Lower lobe of right lung (tissue), 2 donors: Measurements from ENCODE around the gene POP7. TPM values are rescaled to one million over a fixed set of nuclear protein-coding genes. Genes with fewer than 3 reads are reported as not detected.
A peak's percentile ranks its signal among the peaks of the same experiment; 100 is the strongest.

Experiments used
- ATAC-seq, 2 donors: fragments of 200-7000 bp; cut with Tn5 transposase; one replicate each; pipeline ENCODE4 v1.9.1; 2020 to 2022; ENCODE audit warnings: mild to moderate bottlenecking in 2 of 2, moderate library complexity in 2 of 2
- DNase-seq: peaks from one replicate; pipeline ENCODE4 v3.0.0-alpha.2; 2020
- H3K27ac ChIP-seq: fragments of 200-600 bp; one replicate; pipeline ENCODE4 v1.8.0; 2022
- H3K27me3 ChIP-seq: fragments of 200-600 bp; one replicate; pipeline ENCODE4 v1.8.0; 2022; ENCODE audit warnings: low read depth
- H3K36me3 ChIP-seq: fragments of 200-600 bp; one replicate; pipeline ENCODE4 v1.8.0; 2022; ENCODE audit warnings: mild to moderate bottlenecking
- H3K4me1 ChIP-seq: fragments of 200-600 bp; one replicate; pipeline ENCODE4 v1.8.0; 2022
- H3K4me3 ChIP-seq: fragments of 200-600 bp; one replicate; pipeline ENCODE4 v1.8.0; 2022; ENCODE audit warnings: mild to moderate bottlenecking
- H3K9me3 ChIP-seq: fragments of 200-600 bp; one replicate; pipeline ENCODE4 v1.8.0; 2022
- CTCF ChIP-seq: fragments of 200-600 bp; IDR thresholded peaks from one replicate; pipeline ENCODE4 v1.8.0; 2022; ENCODE audit warnings: antibody characterized with exemption, mild to moderate bottlenecking
- intact Hi-C: fragments of 100-400 bp; cut with DNase I; formaldehyde crosslinking; loops from one replicate; pipeline ENCODE4 v1.11.0; 2022
- total RNA-seq: library from RNA; stranded (reverse); fragmentation: NEBNext Ultra II Directional; extraction: Animal tissue kit (Norgen Biotek cat#: 25700); gene quantifications from one replicate; pipeline ENCODE4 v1.2.1, GENCODE V29; 2021
- donor health status: DM: no; HTN: yes; CAD: no; lungs with severe emphysema.

POP7 gene
- total RNA-seq, 1 donor from 2014 or later = 21.5 TPM

DNA sequence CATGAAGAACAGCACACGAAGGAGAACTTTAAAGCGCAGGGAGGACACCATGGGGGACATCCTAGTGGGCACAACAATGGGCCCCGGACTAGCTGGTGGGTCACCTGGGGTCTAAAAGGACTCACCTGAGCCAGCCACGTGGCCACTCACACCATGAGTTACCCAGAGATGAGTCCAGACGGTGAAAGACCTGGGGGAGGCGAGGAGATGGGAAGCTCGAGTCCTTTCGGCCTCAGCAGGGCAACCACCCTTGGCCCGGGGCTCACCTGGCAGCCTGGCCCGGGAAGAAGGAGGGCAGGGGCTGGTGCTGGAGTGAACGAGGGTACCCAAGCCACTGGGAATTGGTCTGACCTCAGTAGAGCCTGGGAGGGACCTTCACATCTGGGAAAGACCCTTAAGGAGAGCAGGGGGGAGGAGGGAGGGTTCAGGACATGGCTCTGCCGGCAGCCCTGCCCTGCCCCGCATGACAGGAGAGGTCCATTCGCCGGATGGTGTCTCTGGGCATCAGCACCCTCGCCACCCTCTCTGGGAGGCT, 17.5 kb upstream of the POP7 start:
- Histone ChIP-seq H3K36me3 (peaks cover 58% of the 10 kb centered on the region), H3K4me3 (no peak overlapping the region), H3K27ac (no peak overlapping the region), H3K27me3 (no peaks in the 10 kb centered on the region), H3K4me1 (peaks cover 32% of the 10 kb centered on the region), H3K9me3 (no peaks in the 10 kb centered on the region)
- intact Hi-C loops = no loop called here
- ATAC-seq (no peak), DNase-seq (no peak)
- no peak for TF ChIP-seq CTCF

DNA sequence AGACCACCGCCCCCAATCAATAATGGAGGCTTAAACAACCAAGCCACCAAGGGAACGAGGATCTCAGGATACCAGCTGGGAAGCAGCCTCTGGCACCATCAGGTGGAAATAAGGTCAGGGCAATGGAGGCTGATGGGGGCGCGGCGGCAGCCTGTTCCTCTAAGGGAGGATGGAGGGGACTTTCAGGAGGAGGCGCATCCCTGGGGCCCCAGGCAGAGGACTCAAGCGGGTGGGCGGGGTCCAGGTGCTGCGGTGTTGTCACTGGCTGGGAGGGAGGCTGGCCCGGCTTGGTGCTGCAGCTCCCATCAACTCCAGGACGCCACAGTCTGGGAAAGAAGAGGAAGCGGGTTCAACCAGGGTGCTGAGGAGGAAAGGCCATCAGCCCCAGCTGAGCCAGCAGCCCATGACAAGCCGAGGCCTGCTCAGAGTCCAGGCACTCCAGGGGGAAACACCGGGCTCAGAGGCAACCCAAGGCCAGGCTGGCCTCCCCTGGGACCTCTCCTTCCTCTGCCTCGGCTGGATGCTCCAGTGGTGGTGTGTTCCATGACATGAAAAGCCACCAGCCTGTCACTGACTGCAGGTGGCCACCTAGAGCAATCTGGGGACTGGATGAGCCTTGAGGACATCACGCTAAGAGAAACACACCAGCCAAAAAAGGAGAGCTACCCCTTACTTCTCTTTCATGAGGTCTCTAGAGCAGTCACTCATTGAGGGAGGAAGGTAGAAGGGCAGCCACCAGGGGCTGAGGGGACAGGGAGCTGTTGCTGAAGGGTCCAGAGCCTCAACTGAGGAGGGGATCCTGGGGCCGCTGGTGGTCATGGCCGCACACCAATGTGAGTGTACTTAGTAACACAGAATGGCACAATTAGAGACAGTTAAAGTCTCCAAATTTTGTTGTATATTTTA, 16.4 kb upstream of the POP7 start:
- TF ChIP-seq CTCF = no peak
- H3K9me3 ChIP-seq = no peaks in the 10 kb centered on the region
- no peak for ATAC-seq
- peaks cover 47% of the 10 kb centered on the region for H3K36me3 ChIP-seq
- peaks cover 32% of the 10 kb centered on the region for H3K4me1 ChIP-seq
- no peak overlapping the region for H3K4me3 ChIP-seq
- no peak for DNase-seq
- intact Hi-C loops = loop anchor here (10.0 kb wide), 1 partner anchor 125 kb away; no protein-coding TSS in a partner anchor
- no peak overlapping the region for H3K27ac ChIP-seq
- no peaks in the 10 kb centered on the region for H3K27me3 ChIP-seq

GRCh38 chr7:100691676-100692577, 14.0 kb upstream of the POP7 start:
- no peaks in the 10 kb centered on the region for H3K9me3 ChIP-seq
- TF ChIP-seq CTCF = peak; percentile 91
- peak overlapping the region; percentile 80 for H3K4me3 ChIP-seq
- no peak overlapping the region for H3K27ac ChIP-seq
- intact Hi-C loops = loop anchor here (10.0 kb wide), 1 partner anchor 127 kb away; no protein-coding TSS in a partner anchor
- no peaks in the 10 kb centered on the region for H3K27me3 ChIP-seq
- DNase-seq (peak; percentile 84), ATAC-seq (peak; percentile 77 to 84)
- H3K36me3 ChIP-seq = peaks cover 22% of the 10 kb centered on the region
- H3K4me1 ChIP-seq = peaks cover 36% of the 10 kb centered on the region

GRCh38 chr7:100692578-100692961, 13.4 kb upstream of the POP7 start:
- DNase-seq = no peak
- intact Hi-C loops = loop anchor here (10.0 kb wide), 1 partner anchor 128 kb away; no protein-coding TSS in a partner anchor
- Histone ChIP-seq H3K27me3 (no peaks in the 10 kb centered on the region), H3K4me3 (peak overlapping the region; percentile 80), H3K36me3 (peaks cover 16% of the 10 kb centered on the region), H3K4me1 (peaks cover 36% of the 10 kb centered on the region), H3K9me3 (no peaks in the 10 kb centered on the region), H3K27ac (no peak overlapping the region)
- no peak for ATAC-seq
- TF ChIP-seq CTCF = no peak
